ENCODE results near the gene TRPM3. TPM values are rescaled to one million over a fixed set of nuclear protein-coding genes. Genes with fewer than 3 reads are reported as not detected.

The TRPM3 gene
- total and polyA plus RNA-seq, 2 of the 8 experiments (the other 6 are each of a cell fraction or from before 2014, with no cell fraction given) = 2.4 to 10.9 TPM

DNA sequence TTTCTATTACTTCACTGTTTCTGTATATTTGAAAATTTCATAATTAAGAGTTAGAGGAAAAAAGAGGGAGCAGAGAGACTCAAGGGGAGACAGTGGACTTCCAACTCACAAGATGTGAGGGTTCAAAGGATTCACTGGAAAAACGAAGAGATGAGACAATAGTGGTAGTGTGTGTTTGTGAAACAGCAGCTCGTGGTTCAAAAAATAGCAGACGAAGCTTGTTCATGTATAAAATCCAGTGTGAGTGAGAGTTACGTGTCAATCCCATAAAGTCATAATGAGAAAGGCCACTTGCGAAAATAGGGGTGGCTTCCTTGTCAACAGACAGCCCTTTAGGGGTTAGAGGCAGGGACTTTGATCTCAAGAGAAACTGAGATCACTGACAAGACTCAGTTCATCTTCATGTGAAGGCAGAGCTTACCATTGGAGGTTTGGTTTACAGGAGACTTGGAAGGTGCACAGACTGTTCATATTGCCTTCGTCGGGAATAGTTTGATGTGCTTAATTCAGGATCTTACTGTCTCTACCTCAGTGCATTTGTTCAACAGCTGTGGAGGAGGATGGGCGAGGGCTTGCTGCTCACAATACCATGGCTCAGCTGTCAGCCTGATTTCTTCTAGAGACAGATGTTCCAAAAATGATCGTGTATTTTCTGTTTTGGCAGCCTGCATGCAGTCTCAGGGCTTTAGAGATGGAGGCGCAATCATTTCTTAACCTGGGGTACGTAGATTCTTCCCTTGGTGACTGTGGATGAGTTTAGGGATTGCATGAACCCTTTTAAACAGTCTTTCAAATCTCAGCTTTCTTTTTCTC, 601.3 kb downstream of the TRPM3 start:
- no peak overlapping the region for H3K4me2 ChIP-seq (ENCODE audit: insufficient read depth in 1 of 2, low read depth in 2 of 2, low read length in 2 of 2)
- no peak overlapping the region for H3K23ac ChIP-seq (ENCODE audit: insufficient read length)
- no peaks in the 10 kb centered on the region for H3K79me2 ChIP-seq (ENCODE audit: control insufficient read depth in 1 of 2, insufficient read depth in 2 of 2, low read length in 2 of 2)
- H3K56ac ChIP-seq (replicated peaks; ENCODE audit: insufficient read length, low read depth, low read length) = no peak overlapping the region
- no peak overlapping the region for H3K27ac ChIP-seq (ENCODE audit: low read depth, low read length)
- no peak overlapping the region for H4K5ac ChIP-seq (ENCODE audit: insufficient read length, low read depth, low read length)
- H3K27me3 ChIP-seq (replicated peaks in 1 of 4; ENCODE audit: control insufficient read depth in 3 of 4, extremely low read depth in 1 of 4, insufficient read depth in 3 of 4, low read length in 3 of 4) = no peaks in the 10 kb centered on the region
- FAIRE-seq (no peak), DNase-seq (ENCODE audit: low read depth in 1 of 2, low spot score in 2 of 2) (no peak)
- no peak overlapping the region for H2BK5ac ChIP-seq (ENCODE audit: low read depth, low read length)
- no peaks in the 10 kb centered on the region for H4K20me1 ChIP-seq (replicated peaks in 1 of 2; ENCODE audit: control insufficient read depth in 1 of 2, insufficient read depth in 2 of 2, low read length in 2 of 2)
- H4K91ac ChIP-seq (replicated peaks; ENCODE audit: insufficient read length, low read length) = no peak overlapping the region
- no peak overlapping the region for H3K18ac ChIP-seq (ENCODE audit: extremely low read depth, low read length)
- H2AK5ac ChIP-seq (ENCODE audit: low read depth, low read length) = no peak overlapping the region
- ChIA-PET CTCF (ENCODE audit: partially characterized antibody) (interaction anchor here (1.2 to 2.7 kb wide), 2 partner anchors 10 to 17 kb away, joined by 3 to 20 read pairs; no protein-coding TSS in a partner anchor), POLR2A (ENCODE audit: partially characterized antibody) (interaction anchor here (0.6 kb wide), 1 partner anchor 9 kb away, joined by 3 read pairs; no protein-coding TSS in a partner anchor)
- H2BK20ac ChIP-seq (ENCODE audit: low read length) = no peak overlapping the region
- peaks cover 0 to 3% of the 10 kb centered on the region in 2 experiments; a peak in 1 of 4 replicates for H3K9me3 ChIP-seq (ENCODE audit: insufficient read depth in 2 of 2, low read depth in 1 of 2, low read length in 1 of 2)
- no peak overlapping the region for H2BK12ac ChIP-seq (ENCODE audit: low read depth, low read length)
- H3K23me2 ChIP-seq (ENCODE audit: low read depth, low read length) = no peaks in the 10 kb centered on the region
- no peaks in the 10 kb centered on the region for H3K4me1 ChIP-seq (replicated peaks in 1 of 4; ENCODE audit: control insufficient read depth in 3 of 4, insufficient read depth in 4 of 4, low read length in 3 of 4)
- no peaks in the 10 kb centered on the region for H3K79me1 ChIP-seq (ENCODE audit: low read depth, low read length)
- WGBS, 2 experiments (ENCODE audit: extremely low coverage in 1 of 2, insufficient coverage in 1 of 2, insufficient read length in 1 of 2, insufficient replicate concordance in 2 of 2, low coverage in 1 of 2, low lambda C conversion rate in 2 of 2, missing lambda C conversion rate in 1 of 2) = 88% methylated on average over 11 of the region's 11 CpGs; no CpG with 5 or more reads in 1 of the 2 experiments
- no peak overlapping the region for H2BK15ac ChIP-seq (ENCODE audit: low read length)
- no peak overlapping the region for H3K4ac ChIP-seq (replicated peaks; ENCODE audit: insufficient read length, low read depth, low read length)
- H3K36me3 ChIP-seq (ENCODE audit: control insufficient read depth in 2 of 4, insufficient read depth in 4 of 4, low read length in 3 of 4) = no peaks in the 10 kb centered on the region
- H3K4me3 ChIP-seq (ENCODE audit: extremely low read depth in 1 of 4, insufficient read depth in 2 of 4, low read depth in 3 of 4, low read length in 4 of 4) = no peak overlapping the region
- no peak overlapping the region for H2BK120ac ChIP-seq (replicated peaks; ENCODE audit: low read depth, low read length)
- no peak overlapping the region for H3K14ac ChIP-seq (ENCODE audit: insufficient read length)
- no peak overlapping the region for H4K8ac ChIP-seq (ENCODE audit: extremely low read depth, insufficient read depth, low read length)
- H2AFZ ChIP-seq (ENCODE audit: low read length) = 0 out of 2 replicates have a peak overlapping the region, but pooled peaks have one; percentile 11
- no peak overlapping the region for H3K9ac ChIP-seq (replicated peaks in 1 of 4; ENCODE audit: extremely low read depth in 1 of 4, low read depth in 3 of 4, low read length in 3 of 4)
- TF ChIP-seq TBP (IDR thresholded peaks at IDR 0.05; ENCODE audit: low read depth, low read length) (no peak), JUND (IDR thresholded peaks at IDR 0.05; ENCODE audit: low read length) (no peak), SUZ12 (IDR thresholded peaks at IDR 0.05; ENCODE audit: low read length) (no peak), TAF7 (optimal IDR thresholded peaks at IDR 0.05; ENCODE audit: borderline replicate concordance, low read depth, low read length) (no peak), EP300 (IDR thresholded peaks at IDR 0.05; ENCODE audit: borderline replicate concordance in 1 of 2, low read depth in 2 of 2, low read length in 2 of 2) (no peak), POLR2A (IDR thresholded peaks at IDR 0.05; ENCODE audit: control extremely low read depth in 1 of 2, low read depth in 2 of 2, low read length in 2 of 2) (no peak), TAF1 (IDR thresholded peaks at IDR 0.05; ENCODE audit: low read depth, low read length) (no peak), GABPA (IDR thresholded peaks at IDR 0.05; ENCODE audit: borderline replicate concordance, insufficient read depth, low read length) (no peak), JUN (IDR thresholded peaks at IDR 0.05; ENCODE audit: low read depth, low read length) (no peak), ASH2L (IDR thresholded peaks at IDR 0.05; ENCODE audit: low read length) (no peak)
- TF ChIP-seq, protein P1, sequence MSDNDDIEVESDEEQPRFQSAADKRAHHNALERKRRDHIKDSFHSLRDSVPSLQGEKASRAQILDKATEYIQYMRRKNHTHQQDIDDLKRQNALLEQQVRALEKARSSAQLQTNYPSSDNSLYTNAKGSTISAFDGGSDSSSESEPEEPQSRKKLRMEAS (IDR thresholded peaks at IDR 0.05) = no peak
- TF ChIP-seq, protein P2, sequence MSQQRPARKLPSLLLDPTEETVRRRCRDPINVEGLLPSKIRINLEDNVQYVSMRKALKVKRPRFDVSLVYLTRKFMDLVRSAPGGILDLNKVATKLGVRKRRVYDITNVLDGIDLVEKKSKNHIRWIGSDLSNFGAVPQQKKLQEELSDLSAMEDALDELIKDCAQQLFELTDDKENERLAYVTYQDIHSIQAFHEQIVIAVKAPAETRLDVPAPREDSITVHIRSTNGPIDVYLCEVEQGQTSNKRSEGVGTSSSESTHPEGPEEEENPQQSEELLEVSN (IDR thresholded peaks at IDR 0.05) = no peak

Measured in H1 (cell line).